Common myeloid progenitor, CD34-positive (primary cell): Measurements from ENCODE around the gene SYT1.
A peak's percentile ranks its signal among the peaks of the same experiment; 100 is the strongest.

Experiments
- CTCF ChIA-PET: fragments of 350-600 bp; sonication (Branson Sonifier 250); formaldehyde crosslinking; loops from one replicate; lab custom pipeline; 2021; ENCODE audit warnings: antibody characterized with exemption; lab: Charles Lee
- POLR2A ChIA-PET: fragments of 350-600 bp; sonication (Branson Sonifier 250); formaldehyde crosslinking; loops from one replicate; lab custom pipeline; 2021; ENCODE audit warnings: antibody characterized with exemption; lab: Charles Lee
- DNase-seq, 3 donors: peaks; one replicate each; pipeline versions ENCODE4 v3.0.0 to v3.0.0-alpha.2; 2013
- H3K27ac ChIP-seq, 2 experiments: 1 replicate in 1 of 2; 2 replicates in 1 of 2; pipeline ENCODE4 v1.7.0; 2013; ENCODE audit warnings: inconsistent platforms in 2 of 2, low read length in 2 of 2, mild to moderate bottlenecking in 2 of 2, low read depth in 1 of 2, moderate library complexity in 1 of 2; ENCODE audit not compliant: severe bottlenecking in 2 of 2, insufficient read depth in 1 of 2, poor library complexity in 1 of 2
- H3K27me3 ChIP-seq, 5 experiments: replicated peaks in 2 of 5; 1 replicate in 3 of 5; 2 replicates in 2 of 5; pipeline versions ENCODE4 v1.6.1 to v1.7.0; 2013; ENCODE audit warnings: low read length in 4 of 5, mild to moderate bottlenecking in 2 of 5, moderate library complexity in 2 of 5, inconsistent platforms in 1 of 5; ENCODE audit not compliant: insufficient read depth in 5 of 5, control insufficient read depth in 4 of 5
- H3K36me3 ChIP-seq, 4 experiments: 1 replicate in 2 of 4; 2 replicates in 2 of 4; pipeline versions ENCODE4 v1.6.1 to v1.7.0; 2013; ENCODE audit warnings: low read length in 3 of 4, control low read depth in 1 of 4, mild to moderate bottlenecking in 1 of 4; ENCODE audit not compliant: control insufficient read depth in 4 of 4, insufficient read depth in 4 of 4
- H3K4me1 ChIP-seq, 4 experiments: 1 replicate in 3 of 4; 2 replicates in 1 of 4; pipeline versions ENCODE4 v1.6.1 to v1.7.1; 2013; ENCODE audit warnings: low read length in 3 of 4, mild to moderate bottlenecking in 3 of 4, control low read depth in 1 of 4, inconsistent platforms in 1 of 4, moderate library complexity in 1 of 4; ENCODE audit not compliant: control insufficient read depth in 4 of 4, insufficient read depth in 4 of 4; ENCODE audit errors: control extremely low read depth in 1 of 4
- H3K4me3 ChIP-seq, 7 experiments: 1 replicate in 4 of 7; 2 replicates in 3 of 7; pipeline versions ENCODE4 v1.5.1 to v1.7.0; 2013; ENCODE audit warnings: mild to moderate bottlenecking in 7 of 7, low read length in 6 of 7, moderate library complexity in 6 of 7, inconsistent platforms in 2 of 7, low read depth in 2 of 7, control low read depth in 1 of 7; ENCODE audit not compliant: insufficient read depth in 4 of 7, control insufficient read depth in 1 of 7; ENCODE audit errors: extremely low read depth in 1 of 7
- H3K9me3 ChIP-seq, 5 experiments: 1 replicate in 4 of 5; 2 replicates in 1 of 5; pipeline versions ENCODE4 v1.6.1 to v1.7.1; 2013; ENCODE audit warnings: low read length in 4 of 5, mild to moderate bottlenecking in 2 of 5, inconsistent platforms in 1 of 5, low read depth in 1 of 5, moderate library complexity in 1 of 5; ENCODE audit not compliant: control insufficient read depth in 4 of 5, insufficient read depth in 2 of 5; ENCODE audit errors: control extremely low read depth in 1 of 5
- WGBS: methylation state at CpG from one replicate; pipeline ENCODE4 v1.1.5; 2013; ENCODE audit not compliant: insufficient coverage; 5-methylcytosine and 5-hydroxymethylcytosine counted together

SYT1 gene

DNA sequence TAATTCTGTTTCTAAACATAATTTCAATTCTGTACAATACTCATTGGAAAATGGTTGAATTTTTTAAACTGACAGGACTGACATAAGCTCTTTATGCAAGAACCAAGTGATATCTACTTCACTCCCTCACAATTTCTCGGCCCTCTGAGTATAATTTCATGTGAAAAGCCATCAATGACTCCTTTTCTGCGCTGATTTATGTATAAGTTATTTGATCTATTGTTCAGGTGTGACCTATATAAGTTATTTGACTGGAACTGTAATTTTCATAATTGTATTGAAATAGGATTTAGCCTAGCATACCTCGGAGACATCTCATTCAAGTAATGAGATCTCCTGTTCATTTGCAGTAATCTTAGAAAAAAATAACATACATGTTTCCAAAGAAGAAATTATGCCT lies 184.4 kb downstream of the SYT1 start:
- H3K9me3 ChIP-seq: peaks cover 0 to 1% (median 0%) of the 10 kb centered on the region in 5 experiments
- WGBS: 100% methylated on average over 1 of the region's 3 CpGs
- no peaks in the 10 kb centered on the region for H3K27me3 ChIP-seq
- no peaks in the 10 kb centered on the region for H3K4me1 ChIP-seq
- CTCF ChIA-PET: no interaction called here
- no peak overlapping the region for H3K4me3 ChIP-seq
- no peaks in the 10 kb centered on the region for H3K36me3 ChIP-seq
- no peak for DNase-seq
- POLR2A ChIA-PET: no interaction called here
- H3K27ac ChIP-seq: no peak overlapping the region

DNA sequence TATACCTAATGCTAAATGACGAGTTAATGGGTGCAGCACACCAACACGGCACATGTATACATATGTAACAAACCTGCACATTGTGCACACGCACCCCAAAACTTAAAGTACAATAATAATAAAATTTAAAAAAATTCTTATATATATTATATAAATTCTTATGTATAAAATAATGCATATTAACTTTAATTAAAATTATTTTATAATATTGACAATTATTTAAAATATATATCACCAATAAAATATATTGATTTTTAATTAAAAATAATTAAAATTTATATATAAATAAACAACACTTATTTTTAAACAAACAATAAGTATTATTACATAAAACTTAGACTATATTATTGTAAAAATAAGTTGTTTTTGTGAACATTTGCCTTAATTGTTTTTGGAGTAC lies 188.8 kb downstream of the SYT1 start:
- Histone ChIP-seq H3K27me3 (no peaks in the 10 kb centered on the region), H3K36me3 (no peaks in the 10 kb centered on the region), H3K4me1 (no peaks in the 10 kb centered on the region), H3K9me3 (no peaks in the 10 kb centered on the region), H3K4me3 (no peak overlapping the region), H3K27ac (no peak overlapping the region)
- ChIA-PET POLR2A (no interaction called here), CTCF (no interaction called here)
- WGBS: no CpG with 5 or more reads among the region's 3 CpGs
- no peak for DNase-seq

DNA sequence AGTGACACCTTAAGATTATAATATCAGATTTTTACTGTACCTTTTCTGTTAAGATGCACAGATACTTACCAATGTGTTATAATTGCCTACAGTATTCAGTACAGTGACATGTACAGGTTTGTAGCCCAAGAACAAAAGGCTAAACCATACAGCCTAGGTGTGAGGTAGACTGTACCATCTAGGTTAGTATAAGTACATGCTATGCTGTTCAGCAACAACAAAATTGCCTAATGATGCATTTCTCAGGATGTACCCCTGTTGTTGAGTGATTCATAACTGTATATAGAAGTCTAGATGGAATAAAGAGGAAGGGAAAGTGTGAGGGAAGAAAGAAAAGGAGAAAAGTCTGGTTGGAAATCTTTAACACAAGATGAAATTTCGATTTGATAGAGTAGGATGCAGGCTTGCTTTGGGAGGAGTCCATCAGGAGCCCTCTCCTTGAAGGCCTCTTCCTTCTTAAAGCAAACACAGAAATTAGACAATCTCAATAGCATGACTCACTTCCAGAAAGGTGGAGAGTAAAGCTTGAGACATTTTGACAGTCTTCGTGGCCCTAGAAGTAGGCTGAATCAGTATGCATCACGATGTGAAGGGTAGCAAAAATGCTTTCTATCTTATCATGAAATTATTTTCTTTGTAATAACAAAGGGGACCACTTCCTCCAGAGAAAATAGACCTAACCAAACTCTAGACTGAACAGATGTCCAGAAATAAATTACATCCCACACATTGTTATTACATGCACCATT lies 191.5 kb downstream of the SYT1 start:
- no peak for DNase-seq
- 83% methylated on average over 1 of the region's 3 CpGs for WGBS
- H3K27ac ChIP-seq: no peak overlapping the region
- no peaks in the 10 kb centered on the region for H3K9me3 ChIP-seq
- ChIA-PET POLR2A (no interaction called here), CTCF (no interaction called here)
- no peak overlapping the region for H3K4me3 ChIP-seq
- no peaks in the 10 kb centered on the region for H3K4me1 ChIP-seq
- H3K36me3 ChIP-seq: no peaks in the 10 kb centered on the region
- no peaks in the 10 kb centered on the region for H3K27me3 ChIP-seq

DNA sequence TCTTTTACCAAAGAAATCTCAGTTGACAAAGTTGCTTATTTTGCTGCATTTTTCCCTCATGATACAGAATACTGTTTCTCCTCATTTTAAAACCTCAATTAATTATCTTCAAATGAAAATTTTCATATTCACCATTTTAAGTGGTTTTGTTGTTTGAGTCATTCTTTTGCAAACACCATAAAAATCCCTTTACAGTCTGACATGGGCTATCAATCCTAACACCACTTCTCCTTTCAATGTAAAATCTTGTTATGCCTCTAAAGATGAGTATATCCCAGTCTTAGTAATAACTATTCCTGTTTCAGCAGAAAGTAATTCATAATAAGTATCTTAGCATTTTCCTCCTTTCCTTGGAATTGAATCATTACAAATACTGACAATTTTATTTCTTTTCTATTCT lies 192.2 kb downstream of the SYT1 start:
- ChIA-PET POLR2A (no interaction called here), CTCF (no interaction called here)
- no peaks in the 10 kb centered on the region for H3K36me3 ChIP-seq
- peak in 2 of 3 donors; percentile 13 to 17 for DNase-seq
- no peaks in the 10 kb centered on the region for H3K9me3 ChIP-seq
- no peak overlapping the region for H3K27ac ChIP-seq
- H3K4me3 ChIP-seq: no peak overlapping the region
- H3K4me1 ChIP-seq: no peaks in the 10 kb centered on the region
- H3K27me3 ChIP-seq: no peaks in the 10 kb centered on the region

DNA sequence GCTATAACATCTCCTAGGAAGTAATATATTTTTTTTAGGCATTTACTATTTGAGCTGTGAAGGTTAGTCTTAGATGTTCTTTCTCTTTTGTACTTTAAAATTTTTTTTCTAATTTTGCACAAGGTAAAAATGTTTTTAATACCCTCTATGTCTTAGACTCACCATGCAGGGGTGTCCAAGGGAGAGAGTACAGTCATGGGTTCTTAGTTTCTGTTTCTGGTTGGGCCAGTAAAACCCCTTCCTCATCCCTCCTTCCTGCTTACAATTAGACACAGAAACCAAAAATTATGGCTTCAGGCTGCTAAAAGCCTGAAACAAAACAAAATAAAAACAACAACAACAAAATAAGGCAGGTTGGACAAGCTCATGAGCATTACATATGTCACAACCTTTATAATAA lies 193.0 kb downstream of the SYT1 start:
- peak in 2 of 3 donors; percentile 10 to 26 for DNase-seq
- Histone ChIP-seq H3K36me3 (no peaks in the 10 kb centered on the region), H3K27ac (no peak overlapping the region), H3K4me3 (no peak overlapping the region), H3K27me3 (no peaks in the 10 kb centered on the region), H3K4me1 (no peaks in the 10 kb centered on the region), H3K9me3 (no peaks in the 10 kb centered on the region)
- ChIA-PET POLR2A (no interaction called here), CTCF (no interaction called here)

DNA sequence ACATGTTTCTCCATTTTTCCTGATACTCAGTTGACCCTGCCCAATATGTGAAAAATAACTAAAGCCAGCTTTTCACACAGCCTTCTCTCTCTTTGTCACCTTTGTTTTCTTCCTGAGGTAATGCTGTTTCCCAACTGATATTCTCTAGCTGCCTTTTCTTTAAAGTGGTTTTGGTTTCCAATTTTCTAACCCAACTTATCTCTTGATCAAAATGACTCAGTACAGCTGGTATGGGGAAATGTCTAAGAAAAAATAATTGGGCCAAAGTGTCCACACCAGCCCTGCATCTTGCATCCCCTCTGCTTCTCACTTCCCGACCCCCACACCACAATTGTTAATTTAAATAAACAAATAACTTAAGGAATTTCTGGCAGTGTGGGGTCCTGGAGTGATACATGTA lies 193.8 kb downstream of the SYT1 start:
- no peaks in the 10 kb centered on the region for H3K36me3 ChIP-seq
- no CpG with 5 or more reads among the region's 1 CpG for WGBS
- CTCF ChIA-PET: no interaction called here
- POLR2A ChIA-PET: no interaction called here
- no peak overlapping the region for H3K4me3 ChIP-seq
- no peak overlapping the region for H3K27ac ChIP-seq
- H3K27me3 ChIP-seq: no peaks in the 10 kb centered on the region
- DNase-seq: peak in 2 of 3 donors; percentile 13 to 17
- no peaks in the 10 kb centered on the region for H3K4me1 ChIP-seq
- no peaks in the 10 kb centered on the region for H3K9me3 ChIP-seq

DNA sequence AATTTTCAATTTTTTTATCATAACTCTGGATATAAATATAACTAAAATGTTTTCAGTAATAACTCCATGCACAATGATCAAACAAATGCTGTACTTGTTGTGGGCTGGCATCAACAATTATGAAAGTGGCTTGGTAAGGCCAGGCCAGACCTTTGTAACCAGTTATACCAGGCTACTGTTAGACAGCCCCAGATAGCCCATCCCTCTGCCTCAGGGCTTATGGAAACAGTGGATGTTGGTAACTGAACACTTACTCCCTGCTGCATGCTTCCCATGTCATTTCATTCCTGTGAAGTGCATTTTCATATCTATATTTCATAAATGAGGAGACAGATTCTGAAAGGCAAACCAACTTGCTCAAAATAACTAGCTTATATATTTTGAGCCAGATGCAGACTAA lies 195.0 kb downstream of the SYT1 start:
- H3K4me1 ChIP-seq: no peaks in the 10 kb centered on the region
- POLR2A ChIA-PET: no interaction called here
- H3K27me3 ChIP-seq: no peaks in the 10 kb centered on the region

More for the DNA sequence above, 195.0 kb downstream of the SYT1 start:
- Histone ChIP-seq H3K9me3 (no peaks in the 10 kb centered on the region), H3K27ac (no peak overlapping the region), H3K4me3 (no peak overlapping the region), H3K36me3 (no peaks in the 10 kb centered on the region)
- no peak for DNase-seq
- CTCF ChIA-PET: no interaction called here
